ENCODE data around the gene ELP5.

ELP5 gene

GRCh38 chr17:7289256-7290032 lies 37.4 kb downstream of the ELP5 start:
- no peak for DNase-seq
- Histone ChIP-seq H3K36me3 (no peaks in the 10 kb centered on the region), H3K27ac (no peak overlapping the region), H3K9me3 (ENCODE audit: severe bottlenecking) (no peaks in the 10 kb centered on the region), H3K27me3 (ENCODE audit: insufficient read depth, low read depth, severe bottlenecking) (no peaks in the 10 kb centered on the region), H3K4me3 (ENCODE audit: low read depth, low read length) (no peak overlapping the region)
- no peak for TF ChIP-seq CTCF (IDR thresholded peaks at IDR 0.05; ENCODE audit: low read depth, low read length)

GRCh38 chr17:7290166-7290565 lies 38.2 kb downstream of the ELP5 start:
- Histone ChIP-seq H3K36me3 (no peaks in the 10 kb centered on the region), H3K27me3 (ENCODE audit: insufficient read depth, low read depth, severe bottlenecking) (no peaks in the 10 kb centered on the region), H3K4me3 (ENCODE audit: low read depth, low read length) (no peak overlapping the region), H3K9me3 (ENCODE audit: severe bottlenecking) (no peaks in the 10 kb centered on the region), H3K27ac (no peak overlapping the region)
- TF ChIP-seq CTCF (IDR thresholded peaks at IDR 0.05; ENCODE audit: low read depth, low read length): no peak
- no peak for DNase-seq

GRCh38 chr17:7290685-7291084 lies 38.7 kb downstream of the ELP5 start:
- Histone ChIP-seq H3K36me3 (no peaks in the 10 kb centered on the region), H3K9me3 (ENCODE audit: severe bottlenecking) (no peaks in the 10 kb centered on the region), H3K27ac (no peak overlapping the region), H3K4me3 (ENCODE audit: low read depth, low read length) (no peak overlapping the region), H3K27me3 (ENCODE audit: insufficient read depth, low read depth, severe bottlenecking) (no peaks in the 10 kb centered on the region)
- DNase-seq: no peak
- no peak for TF ChIP-seq CTCF (IDR thresholded peaks at IDR 0.05; ENCODE audit: low read depth, low read length)

- no peaks in the 10 kb centered on the region for H3K27me3 ChIP-seq (ENCODE audit: insufficient read depth, low read depth, severe bottlenecking)
- no peak for TF ChIP-seq CTCF (IDR thresholded peaks at IDR 0.05; ENCODE audit: low read depth, low read length)
Measured at GRCh38 chr17:7292194-7292593, 40.2 kb downstream of the ELP5 start.

GRCh38 chr17:7292729-7293128 lies 40.7 kb downstream of the ELP5 start:
- Histone ChIP-seq H3K27me3 (ENCODE audit: insufficient read depth, low read depth, severe bottlenecking) (no peaks in the 10 kb centered on the region), H3K9me3 (ENCODE audit: severe bottlenecking) (no peaks in the 10 kb centered on the region), H3K4me3 (ENCODE audit: low read depth, low read length) (no peak overlapping the region), H3K36me3 (no peaks in the 10 kb centered on the region), H3K27ac (no peak overlapping the region)
- no peak for DNase-seq
- TF ChIP-seq CTCF (IDR thresholded peaks at IDR 0.05; ENCODE audit: low read depth, low read length): no peak

More at GRCh38 chr17:7292194-7292593, 40.2 kb downstream of the ELP5 start:
- no peak for DNase-seq
- no peak overlapping the region for H3K4me3 ChIP-seq (ENCODE audit: low read depth, low read length)
- H3K9me3 ChIP-seq (ENCODE audit: severe bottlenecking): no peaks in the 10 kb centered on the region
- no peak overlapping the region for H3K27ac ChIP-seq
- H3K36me3 ChIP-seq: no peaks in the 10 kb centered on the region

GRCh38 chr17:7293159-7293558 lies 41.1 kb downstream of the ELP5 start:
- H3K27ac ChIP-seq: no peak overlapping the region
- no peak overlapping the region for H3K4me3 ChIP-seq (ENCODE audit: low read depth, low read length)
- no peaks in the 10 kb centered on the region for H3K27me3 ChIP-seq (ENCODE audit: insufficient read depth, low read depth, severe bottlenecking)
- DNase-seq: no peak
- H3K9me3 ChIP-seq (ENCODE audit: severe bottlenecking): no peaks in the 10 kb centered on the region
- no peak for TF ChIP-seq CTCF (IDR thresholded peaks at IDR 0.05; ENCODE audit: low read depth, low read length)
- H3K36me3 ChIP-seq: no peaks in the 10 kb centered on the region

Measured in WERI-Rb-1 (cell line).